ENCODE data around the gene INAFM2.
A peak's percentile ranks its signal among the peaks of the same experiment; 100 is the strongest.

Gene INAFM2

DNA sequence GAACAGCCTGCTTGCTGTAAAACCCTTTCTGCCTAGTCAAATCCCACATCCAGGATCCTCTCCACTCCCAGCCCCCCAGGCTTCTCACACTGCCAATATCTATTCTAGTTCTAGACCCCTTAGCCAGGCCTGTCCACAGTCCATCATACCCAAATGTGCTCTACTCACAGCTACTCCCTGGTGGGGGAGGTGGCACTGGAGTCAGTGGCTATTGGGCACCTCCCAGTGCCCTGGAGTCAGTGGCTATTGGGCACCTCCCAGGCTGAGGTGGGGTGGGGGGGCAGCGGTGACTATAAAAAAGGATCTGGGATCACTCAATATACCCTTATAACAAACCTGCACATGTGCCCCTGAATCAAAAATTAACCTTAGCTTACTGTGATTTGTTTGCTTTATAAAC, 33.8 kb downstream of the INAFM2 start:
- no peak for TF ChIP-seq CTCF (conservative IDR thresholded peaks at IDR 0.05; ENCODE audit: low read depth, low read length)
- Histone ChIP-seq H3K79me2 (ENCODE audit: insufficient read depth, low read depth) (no peaks in the 10 kb centered on the region), H3K27ac (no peak overlapping the region), H2AFZ (ENCODE audit: low read depth) (peak overlapping the region; percentile 98), H3K27me3 (ENCODE audit: insufficient read depth, low read depth) (peaks cover 22% of the 10 kb centered on the region), H4K20me1 (ENCODE audit: insufficient read depth) (no peaks in the 10 kb centered on the region), H3K4me1 (ENCODE audit: low read depth, poor library complexity, severe bottlenecking) (peaks cover 7% of the 10 kb centered on the region), H3K36me3 (ENCODE audit: insufficient read depth) (no peaks in the 10 kb centered on the region), H3K9ac (no peak overlapping the region), H3K4me3 (IDR thresholded peaks at IDR 0.05; ENCODE audit: insufficient read depth, low read depth, low read length) (no peak overlapping the region), H3K4me2 (peak overlapping the region; percentile 100; the same call in 1 of the 2 replicates)

DNA sequence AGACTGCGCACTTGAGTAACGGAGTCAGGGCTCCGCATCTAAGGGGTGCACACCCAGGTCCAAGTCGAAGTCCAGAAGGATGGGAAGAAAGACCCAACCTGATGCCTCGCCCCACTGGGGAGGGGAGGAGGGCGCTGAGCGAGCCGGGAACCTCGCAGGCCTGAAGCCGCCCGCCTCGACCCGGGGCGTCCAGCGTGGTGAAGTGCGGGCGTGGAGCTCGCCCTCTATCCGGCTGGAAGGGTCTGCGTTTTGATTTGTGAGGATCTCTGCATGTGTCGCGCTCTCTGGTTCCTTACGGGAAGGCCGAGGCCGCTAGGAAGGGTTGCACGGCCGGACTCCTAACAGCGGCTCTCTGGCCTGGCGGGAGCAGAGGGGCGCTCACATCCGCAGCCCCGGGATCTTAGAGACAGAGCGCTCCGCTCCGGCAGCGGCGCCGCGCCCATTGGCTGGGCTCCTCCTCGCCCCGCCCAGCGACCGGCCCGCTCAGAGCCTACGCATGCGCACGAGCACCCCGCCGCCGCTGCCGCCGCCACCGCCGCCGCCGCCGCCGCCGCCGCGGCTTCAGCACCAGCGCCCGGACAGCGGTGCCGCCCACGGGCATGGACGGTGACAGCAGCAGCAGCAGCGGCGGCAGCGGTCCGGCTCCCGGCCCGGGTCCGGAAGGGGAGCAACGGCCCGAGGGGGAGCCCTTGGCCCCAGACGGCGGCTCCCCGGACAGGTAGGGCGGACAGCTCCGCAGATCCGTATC, 34.4 kb downstream of the INAFM2 start, which contains the start of gene DISP2:
Gene DISP2 (plus strand): TSS at position 497 of the 748 bp plus-strand sequence. CDS start 103 bp downstream, at position 600.
- H3K4me3 ChIP-seq (IDR thresholded peaks at IDR 0.05; ENCODE audit: insufficient read depth, low read depth, low read length) = no peak within 1 kb of the TSS
- H3K36me3 ChIP-seq (ENCODE audit: insufficient read depth) = no peaks in the 10 kb centered on the region
- H3K27me3 ChIP-seq (ENCODE audit: insufficient read depth, low read depth) = peaks cover 24% of the 10 kb centered on the region
- no peak for TF ChIP-seq CTCF (conservative IDR thresholded peaks at IDR 0.05; ENCODE audit: low read depth, low read length)
- no peaks in the 10 kb centered on the region for H3K79me2 ChIP-seq (ENCODE audit: insufficient read depth, low read depth)
- H3K27ac ChIP-seq = no peak within 1 kb of the TSS
- H3K9ac ChIP-seq = no peak within 1 kb of the TSS
- peak within 1 kb of the TSS; percentile 98 for H2AFZ ChIP-seq (ENCODE audit: low read depth)
- H4K20me1 ChIP-seq (ENCODE audit: insufficient read depth) = no peaks in the 10 kb centered on the region
- peaks cover 7% of the 10 kb centered on the region for H3K4me1 ChIP-seq (ENCODE audit: low read depth, poor library complexity, severe bottlenecking)
- peak within 1 kb of the TSS; percentile 100 for H3K4me2 ChIP-seq

- no peak overlapping the region for H3K9ac ChIP-seq
- H3K27ac ChIP-seq = no peak overlapping the region
Observed at GRCh38 chr15:40358471-40359353, 35.2 kb downstream of the INAFM2 start.

More at GRCh38 chr15:40358471-40359353, 35.2 kb downstream of the INAFM2 start:
- H3K36me3 ChIP-seq (ENCODE audit: insufficient read depth) = no peaks in the 10 kb centered on the region
- H4K20me1 ChIP-seq (ENCODE audit: insufficient read depth) = no peaks in the 10 kb centered on the region
- H3K27me3 ChIP-seq (ENCODE audit: insufficient read depth, low read depth) = peaks cover 24% of the 10 kb centered on the region
- H2AFZ ChIP-seq (ENCODE audit: low read depth) = peak overlapping the region; percentile 44; the same call in 1 of the 2 replicates
- H3K4me3 ChIP-seq (IDR thresholded peaks at IDR 0.05; ENCODE audit: insufficient read depth, low read depth, low read length) = no peak overlapping the region
- H3K4me2 ChIP-seq = peak overlapping the region; percentile 93
- H3K4me1 ChIP-seq (ENCODE audit: low read depth, poor library complexity, severe bottlenecking) = peaks cover 7% of the 10 kb centered on the region
- H3K79me2 ChIP-seq (ENCODE audit: insufficient read depth, low read depth) = no peaks in the 10 kb centered on the region
- TF ChIP-seq CTCF (conservative IDR thresholded peaks at IDR 0.05; ENCODE audit: low read depth, low read length) = no peak
